ENCODE results near the gene LRFN4. TPM values are rescaled to one million over a fixed set of nuclear protein-coding genes. Genes with fewer than 3 reads are reported as not detected.
A peak's percentile ranks its signal among the peaks of the same experiment; 100 is the strongest.

LRFN4 gene
- total RNA-seq, 4 donors from 2014 or later: 10.2 to 16.6 (median 12.4) TPM

DNA sequence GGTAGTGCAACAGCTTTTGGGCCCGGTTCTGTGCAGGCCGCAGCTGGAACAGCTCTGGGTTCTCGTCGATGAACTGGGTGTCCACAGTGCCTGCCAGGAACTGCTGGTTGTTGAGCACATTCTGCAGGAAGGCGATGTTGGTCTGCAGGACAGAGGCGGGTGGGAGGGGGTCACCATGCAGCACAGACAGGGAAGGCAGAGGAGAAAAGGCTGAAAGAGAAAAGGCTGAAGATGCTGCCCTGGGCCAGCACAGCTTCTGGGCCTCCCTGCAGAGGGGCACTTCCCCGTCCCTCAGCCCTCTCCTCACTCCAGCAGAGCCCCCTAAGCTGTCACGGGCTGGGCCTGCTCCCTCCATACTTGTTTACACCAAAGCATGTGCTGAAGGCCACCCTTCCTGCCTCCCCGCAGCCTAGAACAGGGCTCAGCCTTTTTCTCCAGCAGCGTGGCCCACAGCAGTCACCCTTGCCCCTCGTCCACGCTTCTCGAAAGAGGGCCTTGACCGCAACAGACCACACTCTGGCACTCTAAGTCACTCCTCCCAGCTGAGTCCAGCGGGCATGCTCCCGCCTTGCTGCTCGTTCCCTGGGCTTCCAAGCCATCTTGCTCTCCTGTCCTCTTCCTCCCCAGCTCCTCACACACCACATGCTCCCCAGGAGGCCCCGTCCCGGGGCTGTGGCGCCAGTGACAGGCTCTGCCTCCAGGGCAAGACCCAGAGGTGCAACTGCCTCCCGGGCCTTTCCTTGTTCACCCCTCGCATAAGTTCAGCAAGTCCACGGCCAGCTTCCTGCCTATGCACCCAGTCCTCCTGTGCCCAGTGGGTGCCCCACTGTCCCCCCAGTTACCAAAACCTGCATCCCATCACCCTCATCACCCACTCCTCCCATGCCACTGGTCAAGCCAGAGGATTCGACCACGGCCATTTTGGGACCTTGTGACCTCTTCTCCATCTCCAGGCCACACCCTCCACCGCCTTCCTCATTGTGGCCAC, 3.3 kb upstream of the LRFN4 start:
- ATAC-seq (ENCODE audit: low FRiP score) (no peak), DNase-seq (ENCODE audit: low spot score) (no peak)
- TF ChIP-seq CTCF (IDR thresholded peaks at IDR 0.05): no peak

- DNase-seq (ENCODE audit: low spot score) (no peak), ATAC-seq (ENCODE audit: low FRiP score) (no peak)
- TF ChIP-seq CTCF (IDR thresholded peaks at IDR 0.05): no peak
Observed at GRCh38 chr11:66854231-66854661, 2.6 kb upstream of the LRFN4 start.

GRCh38 chr11:66854729-66855211, 2.1 kb upstream of the LRFN4 start:
- no peak for TF ChIP-seq CTCF (IDR thresholded peaks at IDR 0.05)
- ATAC-seq (ENCODE audit: low FRiP score) (no peak), DNase-seq (ENCODE audit: low spot score) (no peak)

GRCh38 chr11:66855574-66856495, 1.0 kb upstream of the LRFN4 start:
- DNase-seq (ENCODE audit: low spot score) (peak; percentile 51), ATAC-seq (ENCODE audit: low FRiP score) (peak; percentile 79)
- no peak for TF ChIP-seq CTCF (IDR thresholded peaks at IDR 0.05)

- DNase-seq (ENCODE audit: low spot score) (no peak), ATAC-seq (ENCODE audit: low FRiP score) (no peak)
- TF ChIP-seq CTCF (IDR thresholded peaks at IDR 0.05): no peak
Observed at GRCh38 chr11:66857234-66857926, 516 bp downstream of the LRFN4 start.

GRCh38 chr11:66857927-66858185, 992 bp downstream of the LRFN4 start:
- DNase-seq (ENCODE audit: low spot score): no peak

More at GRCh38 chr11:66857927-66858185, 992 bp downstream of the LRFN4 start:
- TF ChIP-seq CTCF (IDR thresholded peaks at IDR 0.05): no peak
- no peak for ATAC-seq (ENCODE audit: low FRiP score)
